Retinal pigment epithelial cell (primary cell): ENCODE results near the gene SF3B3.
"Not testable (repeated sequence)": the region's sequence is repeated elsewhere in the genome, so short reads cannot be mapped to it uniquely, and the experiment has no call there.

ENCODE experiments used
- DNase-seq: peaks from one replicate; pipeline ENCODE4 v3.0.0-alpha.2; 2010; ENCODE audit warnings: low read depth
- H3K4me3 ChIP-seq: 2 replicates; pipeline ENCODE4 v1.5.1; 2011; ENCODE audit warnings: mild to moderate bottlenecking, low read length, control low read depth, moderate library complexity
- CTCF ChIP-seq: conservative IDR thresholded peaks from 2 replicates; pipeline ENCODE4 v1.5.1; 2011; ENCODE audit warnings: low read depth, low read length, control low read depth, inconsistent platforms

The SF3B3 gene

GRCh38 chr16:70614208-70614951 lies 90.8 kb downstream of the SF3B3 start:
- no peak for DNase-seq
- no peak for TF ChIP-seq CTCF
- no peak overlapping the region for H3K4me3 ChIP-seq

GRCh38 chr16:70615945-70616344 lies 92.3 kb downstream of the SF3B3 start:
- TF ChIP-seq CTCF: no peak
- no peak for DNase-seq
- H3K4me3 ChIP-seq: no peak overlapping the region

GRCh38 chr16:70621864-70622263 lies 98.2 kb downstream of the SF3B3 start:
- not testable (repeated sequence) for H3K4me3 ChIP-seq, DNase-seq
